Measurements from ENCODE around the gene APOBEC3G. TPM values are rescaled to one million over a fixed set of nuclear protein-coding genes. Genes with fewer than 3 reads are reported as not detected.
A peak's percentile ranks its signal among the peaks of the same experiment; 100 is the strongest.

APOBEC3G gene
- total and polyA plus RNA-seq, 10 of the 15 experiments (the other 5 are each of a cell fraction or from before 2014, with no cell fraction given), result 103 to 232 (median 152) TPM

DNA sequence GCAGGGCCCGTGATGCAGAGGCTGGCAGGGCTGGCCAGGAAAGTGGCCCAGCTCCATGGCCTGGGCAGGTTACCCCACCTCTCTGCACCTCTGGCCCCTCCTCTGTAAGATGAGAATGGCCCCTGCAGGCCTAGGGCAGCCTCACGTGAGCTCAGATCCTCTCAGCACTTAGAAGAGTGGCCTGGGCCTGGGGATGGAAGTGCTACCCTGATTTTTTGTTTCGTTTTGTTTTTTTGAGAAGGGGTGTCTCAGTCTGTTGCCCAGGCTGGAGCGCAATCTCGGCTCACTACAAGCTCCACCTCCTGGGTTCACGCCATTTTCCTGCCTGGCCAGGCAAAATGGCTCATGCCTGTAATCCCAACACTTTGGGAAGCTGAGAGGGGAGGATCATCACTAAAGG is 21.0 kb downstream of the APOBEC3G start:
- H3K79me2 ChIP-seq (ENCODE audit: control insufficient read depth, insufficient read depth, low read length), result peaks cover 4% of the 10 kb centered on the region
- POLR2A ChIA-PET, result interaction anchor here (0.5 to 6.1 kb wide), 13 partner anchors 11 to 85 kb away, joined by 3 to 76 read pairs (median 9); partner anchors contain the start of gene APOBEC3C
- H3K27ac ChIP-seq (ENCODE audit: control insufficient read depth, insufficient read depth), result peak overlapping the region; percentile 98
- H2AFZ ChIP-seq (ENCODE audit: control insufficient read depth, low read depth, low read length), result no peak overlapping the region
- 26% methylated on average over 6 of the region's 6 CpGs for WGBS (ENCODE audit: insufficient coverage, insufficient replicate concordance, low lambda C conversion rate, missing lambda C conversion rate)
- SMC1A ChIA-PET (ENCODE audit: uncharacterized antibody, unreplicated experiment), result interaction anchor here (0.9 to 6.6 kb wide), 17 partner anchors 8 to 228 kb away, joined by 3 to 126 read pairs (median 6); partner anchors contain the start of gene APOBEC3G
- intact Hi-C loops (cut with micrococcal nuclease; ENCODE audit: unreplicated experiment), result loop anchor here (2.0 kb wide), 2 partner anchors 17 to 31 kb away; no protein-coding TSS in a partner anchor
- RAD21 ChIA-PET (ENCODE audit: unreplicated experiment), result interaction anchor here (0.9 to 5.7 kb wide), 17 partner anchors 10 to 393 kb away, joined by 3 to 85 read pairs (median 6); partner anchors contain the start of genes APOBEC3B, APOBEC3G and CBX7
- in situ Hi-C loops (cut with MboI), result no loop called here
- H3K9me3 ChIP-seq (replicated peaks; ENCODE audit: control insufficient read depth, insufficient read depth, low read length), result no peaks in the 10 kb centered on the region
- H3K27me3 ChIP-seq (replicated peaks in 1 of 2; ENCODE audit: control insufficient read depth in 2 of 2, insufficient read depth in 2 of 2, low read length in 1 of 2), result no peaks in the 10 kb centered on the region
- peak overlapping the region; percentile 83 for H3K9ac ChIP-seq (ENCODE audit: control insufficient read depth, insufficient read depth, low read length)
- FAIRE-seq, result no peak
- H3K36me3 ChIP-seq (ENCODE audit: control insufficient read depth in 2 of 2, insufficient read depth in 2 of 2, low read length in 1 of 2), result no peaks in the 10 kb centered on the region
- no peaks in the 10 kb centered on the region for H4K20me1 ChIP-seq (ENCODE audit: control insufficient read depth, insufficient read depth)
- no TSS peak for BruUV-seq (replicated peaks)
- peak overlapping the region; percentile 60 for H3K4me3 ChIP-seq
- CTCF ChIA-PET, result interaction anchor here (1.1 to 4.5 kb wide), 12 partner anchors 12 to 91 kb away, joined by 3 to 39 read pairs (median 5); partner anchors contain the start of gene APOBEC3C
- H3K4me2 ChIP-seq (ENCODE audit: control insufficient read depth, insufficient read depth), result peak overlapping the region; percentile 95
- DNase-seq (ENCODE audit: low read depth, low spot score), result peak; percentile 76
- peak; percentile 77 for ATAC-seq
- H3K4me1 ChIP-seq (ENCODE audit: control insufficient read depth, insufficient read depth, low read length), result peaks cover 53% of the 10 kb centered on the region
- TF ChIP-seq POLR2A (IDR thresholded peaks at IDR 0.05; ENCODE audit: low read depth, low read length) (0 out of 2 replicates have a peak, but pooled peaks have one; percentile 25), IKZF1 (conservative IDR thresholded peaks at IDR 0.05) (no peak), HDGF (IDR thresholded peaks at IDR 0.05) (peak; percentile 30; the same call in 1 of the 2 replicates), RELA (IDR thresholded peaks at IDR 0.05; ENCODE audit: borderline replicate concordance, partially characterized antibody) (no peak), POLR2AphosphoS5 (IDR thresholded peaks at IDR 0.05; ENCODE audit: low read length) (no peak), MYC (IDR thresholded peaks at IDR 0.05; ENCODE audit: insufficient read depth, insufficient read length, insufficient replicate concordance, low read length, severe bottlenecking) (no peak), ASH2L (IDR thresholded peaks at IDR 0.05; ENCODE audit: borderline replicate concordance, low read depth) (no peak), SMARCA5 (IDR thresholded peaks at IDR 0.05) (no peak), SUZ12 (IDR thresholded peaks at IDR 0.05; ENCODE audit: unreplicated experiment) (no peak), ZNF24 (IDR thresholded peaks at IDR 0.05) (no peak), NR2C2 (IDR thresholded peaks at IDR 0.05; ENCODE audit: borderline replicate concordance, control insufficient read depth, insufficient read length, low read depth) (no peak), CEBPB (IDR thresholded peaks at IDR 0.05; ENCODE audit: borderline replicate concordance in 1 of 2, low read depth in 2 of 2, low read length in 2 of 2) (no peak), YBX1 (IDR thresholded peaks at IDR 0.05) (no peak), TCF7 (IDR thresholded peaks at IDR 0.05; ENCODE audit: borderline replicate concordance) (no peak), GATAD2B (conservative IDR thresholded peaks at IDR 0.05; ENCODE audit: low read depth) (no peak), YY1 (IDR thresholded peaks at IDR 0.05; ENCODE audit: low read depth, low read length) (peak; percentile 82; the same call in 1 of the 2 replicates), KDM1A (IDR thresholded peaks at IDR 0.05; ENCODE audit: borderline replicate concordance) (no peak), WRNIP1 (IDR thresholded peaks at IDR 0.05; ENCODE audit: borderline replicate concordance, low read depth, low read length) (no peak), BHLHE40 (IDR thresholded peaks at IDR 0.05; ENCODE audit: borderline replicate concordance in 1 of 2, low read depth in 2 of 2, low read length in 1 of 2) (peak; percentile 96 to 98)
- TF ChIP-seq, protein P1, sequence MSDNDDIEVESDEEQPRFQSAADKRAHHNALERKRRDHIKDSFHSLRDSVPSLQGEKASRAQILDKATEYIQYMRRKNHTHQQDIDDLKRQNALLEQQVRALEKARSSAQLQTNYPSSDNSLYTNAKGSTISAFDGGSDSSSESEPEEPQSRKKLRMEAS (IDR thresholded peaks at IDR 0.05; ENCODE audit: low read depth, low read length), result no peak
- TF ChIP-seq, protein P2, sequence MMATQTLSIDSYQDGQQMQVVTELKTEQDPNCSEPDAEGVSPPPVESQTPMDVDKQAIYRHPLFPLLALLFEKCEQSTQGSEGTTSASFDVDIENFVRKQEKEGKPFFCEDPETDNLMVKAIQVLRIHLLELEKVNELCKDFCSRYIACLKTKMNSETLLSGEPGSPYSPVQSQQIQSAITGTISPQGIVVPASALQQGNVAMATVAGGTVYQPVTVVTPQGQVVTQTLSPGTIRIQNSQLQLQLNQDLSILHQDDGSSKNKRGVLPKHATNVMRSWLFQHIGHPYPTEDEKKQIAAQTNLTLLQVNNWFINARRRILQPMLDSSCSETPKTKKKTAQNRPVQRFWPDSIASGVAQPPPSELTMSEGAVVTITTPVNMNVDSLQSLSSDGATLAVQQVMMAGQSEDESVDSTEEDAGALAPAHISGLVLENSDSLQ (IDR thresholded peaks at IDR 0.05), result no peak
- TF ChIP-seq, protein P3, sequence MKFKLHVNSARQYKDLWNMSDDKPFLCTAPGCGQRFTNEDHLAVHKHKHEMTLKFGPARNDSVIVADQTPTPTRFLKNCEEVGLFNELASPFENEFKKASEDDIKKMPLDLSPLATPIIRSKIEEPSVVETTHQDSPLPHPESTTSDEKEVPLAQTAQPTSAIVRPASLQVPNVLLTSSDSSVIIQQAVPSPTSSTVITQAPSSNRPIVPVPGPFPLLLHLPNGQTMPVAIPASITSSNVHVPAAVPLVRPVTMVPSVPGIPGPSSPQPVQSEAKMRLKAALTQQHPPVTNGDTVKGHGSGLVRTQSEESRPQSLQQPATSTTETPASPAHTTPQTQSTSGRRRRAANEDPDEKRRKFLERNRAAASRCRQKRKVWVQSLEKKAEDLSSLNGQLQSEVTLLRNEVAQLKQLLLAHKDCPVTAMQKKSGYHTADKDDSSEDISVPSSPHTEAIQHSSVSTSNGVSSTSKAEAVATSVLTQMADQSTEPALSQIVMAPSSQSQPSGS (IDR thresholded peaks at IDR 0.05; ENCODE audit: low read length), result no peak
- TF ChIP-seq, protein P4, sequence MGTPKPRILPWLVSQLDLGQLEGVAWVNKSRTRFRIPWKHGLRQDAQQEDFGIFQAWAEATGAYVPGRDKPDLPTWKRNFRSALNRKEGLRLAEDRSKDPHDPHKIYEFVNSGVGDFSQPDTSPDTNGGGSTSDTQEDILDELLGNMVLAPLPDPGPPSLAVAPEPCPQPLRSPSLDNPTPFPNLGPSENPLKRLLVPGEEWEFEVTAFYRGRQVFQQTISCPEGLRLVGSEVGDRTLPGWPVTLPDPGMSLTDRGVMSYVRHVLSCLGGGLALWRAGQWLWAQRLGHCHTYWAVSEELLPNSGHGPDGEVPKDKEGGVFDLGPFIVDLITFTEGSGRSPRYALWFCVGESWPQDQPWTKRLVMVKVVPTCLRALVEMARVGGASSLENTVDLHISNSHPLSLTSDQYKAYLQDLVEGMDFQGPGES (IDR thresholded peaks at IDR 0.05), result no peak
